ENCODE results near the gene SULT2B1. TPM values are rescaled to one million over a fixed set of nuclear protein-coding genes. Genes with fewer than 3 reads are reported as not detected.

Gene SULT2B1
- total and polyA plus RNA-seq, 2 donors (not counting 1 experiment from before 2014, with no cell fraction given), result 0.10 to 0.33 TPM

DNA sequence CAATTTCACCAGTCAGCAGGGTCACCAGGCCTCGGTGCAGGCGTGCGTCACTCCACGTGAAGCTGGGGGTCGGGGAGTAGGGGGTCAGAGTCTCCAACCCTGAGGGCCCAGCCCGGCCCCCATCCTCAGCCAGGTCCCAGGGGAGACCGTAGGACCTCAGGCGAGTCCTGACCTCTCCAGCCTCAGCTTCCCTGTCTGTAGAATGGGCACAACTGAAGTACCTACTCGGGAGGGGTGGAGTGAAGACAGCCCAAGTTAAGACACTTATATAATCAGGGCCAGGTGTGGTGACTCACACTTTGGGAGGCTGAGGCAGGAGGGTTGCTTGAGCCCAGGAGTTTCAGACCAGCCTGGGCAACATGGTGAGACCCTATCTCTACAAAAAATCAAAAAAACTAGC is 51.9 kb downstream of the SULT2B1 start:
- no peaks in the 10 kb centered on the region for H3K79me2 ChIP-seq (ENCODE audit: control insufficient read depth, insufficient read depth, low read length)
- no peaks in the 10 kb centered on the region for H3K27me3 ChIP-seq (ENCODE audit: control insufficient read depth, insufficient read depth, low read length)
- no peak overlapping the region for H3K4me3 ChIP-seq (replicated peaks in 1 of 4; ENCODE audit: control extremely low read depth in 1 of 4, insufficient read depth in 1 of 4, low read depth in 3 of 4, low read length in 4 of 4)
- no peak for DNase-seq (ENCODE audit: low read depth in 2 of 2)
- H4K20me1 ChIP-seq (ENCODE audit: control insufficient read depth, extremely low read depth, insufficient read depth, low read length), result no peaks in the 10 kb centered on the region
- H3K36me3 ChIP-seq (ENCODE audit: control insufficient read depth, insufficient read depth, low read length), result no peaks in the 10 kb centered on the region
- no peak overlapping the region for H3K4me2 ChIP-seq (ENCODE audit: extremely low read depth, insufficient read depth, low read length)
- no peak for TF ChIP-seq EZH2 (IDR thresholded peaks at IDR 0.05; ENCODE audit: low read length, missing control alignments)
- TF ChIP-seq, protein P1, sequence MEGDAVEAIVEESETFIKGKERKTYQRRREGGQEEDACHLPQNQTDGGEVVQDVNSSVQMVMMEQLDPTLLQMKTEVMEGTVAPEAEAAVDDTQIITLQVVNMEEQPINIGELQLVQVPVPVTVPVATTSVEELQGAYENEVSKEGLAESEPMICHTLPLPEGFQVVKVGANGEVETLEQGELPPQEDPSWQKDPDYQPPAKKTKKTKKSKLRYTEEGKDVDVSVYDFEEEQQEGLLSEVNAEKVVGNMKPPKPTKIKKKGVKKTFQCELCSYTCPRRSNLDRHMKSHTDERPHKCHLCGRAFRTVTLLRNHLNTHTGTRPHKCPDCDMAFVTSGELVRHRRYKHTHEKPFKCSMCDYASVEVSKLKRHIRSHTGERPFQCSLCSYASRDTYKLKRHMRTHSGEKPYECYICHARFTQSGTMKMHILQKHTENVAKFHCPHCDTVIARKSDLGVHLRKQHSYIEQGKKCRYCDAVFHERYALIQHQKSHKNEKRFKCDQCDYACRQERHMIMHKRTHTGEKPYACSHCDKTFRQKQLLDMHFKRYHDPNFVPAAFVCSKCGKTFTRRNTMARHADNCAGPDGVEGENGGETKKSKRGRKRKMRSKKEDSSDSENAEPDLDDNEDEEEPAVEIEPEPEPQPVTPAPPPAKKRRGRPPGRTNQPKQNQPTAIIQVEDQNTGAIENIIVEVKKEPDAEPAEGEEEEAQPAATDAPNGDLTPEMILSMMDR (conservative IDR thresholded peaks at IDR 0.05 in 1 of 2, IDR thresholded peaks at IDR 0.05 in 1 of 2; ENCODE audit: low read depth in 1 of 2, low read length in 2 of 2), result no peak
- no peak overlapping the region for H2AFZ ChIP-seq (ENCODE audit: low read length)
- H3K4me1 ChIP-seq (ENCODE audit: control insufficient read depth, extremely low read depth, insufficient read depth, low read length), result no peaks in the 10 kb centered on the region
- H3K27ac ChIP-seq (ENCODE audit: insufficient read depth, low read length), result no peak overlapping the region
- no peak overlapping the region for H3K9ac ChIP-seq (ENCODE audit: insufficient read depth, low read length)
- H3K9me3 ChIP-seq (ENCODE audit: control insufficient read depth, insufficient read depth, low read depth, low read length), result no peaks in the 10 kb centered on the region

DNA sequence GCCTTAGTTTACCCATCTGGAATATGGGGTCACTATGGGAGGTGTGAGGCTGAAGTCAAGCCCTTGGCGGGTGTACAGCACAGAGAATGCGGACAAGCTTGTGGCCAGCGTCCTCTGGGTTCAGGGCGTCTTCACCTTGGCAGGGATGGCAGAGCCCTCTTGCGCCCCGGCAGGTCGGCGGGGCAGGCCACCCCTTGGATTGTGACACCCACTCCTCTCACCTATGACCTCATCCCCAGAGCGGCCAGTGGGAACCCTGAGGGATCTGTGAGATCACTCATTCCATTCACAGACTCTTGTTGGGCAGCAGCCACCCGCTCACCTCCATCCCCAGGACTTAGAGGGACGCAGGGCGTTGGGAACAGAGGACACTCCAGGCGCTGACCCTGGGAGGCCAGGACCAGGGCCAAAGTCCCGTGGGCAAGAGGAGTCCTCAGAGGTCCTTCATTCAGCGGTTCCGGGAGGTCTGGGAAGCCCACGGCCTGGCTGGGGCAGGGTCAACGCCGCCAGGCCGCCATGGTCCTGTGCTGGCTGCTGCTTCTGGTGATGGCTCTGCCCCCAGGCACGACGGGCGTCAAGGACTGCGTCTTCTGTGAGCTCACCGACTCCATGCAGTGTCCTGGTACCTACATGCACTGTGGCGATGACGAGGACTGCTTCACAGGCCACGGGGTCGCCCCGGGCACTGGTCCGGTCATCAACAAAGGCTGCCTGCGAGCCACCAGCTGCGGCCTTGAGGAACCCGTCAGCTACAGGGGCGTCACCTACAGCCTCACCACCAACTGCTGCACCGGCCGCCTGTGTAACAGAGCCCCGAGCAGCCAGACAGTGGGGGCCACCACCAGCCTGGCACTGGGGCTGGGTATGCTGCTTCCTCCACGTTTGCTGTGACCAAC is 54.7 kb downstream of the SULT2B1 start, which contains the start of gene SPACA4:
TSS of gene SPACA4 (plus strand) at position 280 of the 896 bp plus-strand sequence. CDS start at position 517, 237 bp downstream.
- Histone ChIP-seq H2AFZ (ENCODE audit: low read length) (no peak within 1 kb of the TSS), H3K27ac (ENCODE audit: insufficient read depth, low read length) (no peak within 1 kb of the TSS), H4K20me1 (ENCODE audit: control insufficient read depth, extremely low read depth, insufficient read depth, low read length) (no peaks in the 10 kb centered on the region), H3K79me2 (ENCODE audit: control insufficient read depth, insufficient read depth, low read length) (no peaks in the 10 kb centered on the region), H3K4me3 (replicated peaks in 1 of 4; ENCODE audit: control extremely low read depth in 1 of 4, insufficient read depth in 1 of 4, low read depth in 3 of 4, low read length in 4 of 4) (no peak within 1 kb of the TSS), H3K9ac (ENCODE audit: insufficient read depth, low read length) (no peak within 1 kb of the TSS), H3K9me3 (ENCODE audit: control insufficient read depth, insufficient read depth, low read depth, low read length) (no peaks in the 10 kb centered on the region), H3K36me3 (ENCODE audit: control insufficient read depth, insufficient read depth, low read length) (no peaks in the 10 kb centered on the region), H3K4me1 (ENCODE audit: control insufficient read depth, extremely low read depth, insufficient read depth, low read length) (no peaks in the 10 kb centered on the region), H3K27me3 (ENCODE audit: control insufficient read depth, insufficient read depth, low read length) (no peaks in the 10 kb centered on the region), H3K4me2 (ENCODE audit: extremely low read depth, insufficient read depth, low read length) (no peak within 1 kb of the TSS)
- TF ChIP-seq, protein P1 (conservative IDR thresholded peaks at IDR 0.05 in 1 of 2, IDR thresholded peaks at IDR 0.05 in 1 of 2; ENCODE audit: low read depth in 1 of 2, low read length in 2 of 2), result no peak
- no peak for TF ChIP-seq EZH2 (IDR thresholded peaks at IDR 0.05; ENCODE audit: low read length, missing control alignments)
- no peak for DNase-seq (ENCODE audit: low read depth in 2 of 2)

DNA sequence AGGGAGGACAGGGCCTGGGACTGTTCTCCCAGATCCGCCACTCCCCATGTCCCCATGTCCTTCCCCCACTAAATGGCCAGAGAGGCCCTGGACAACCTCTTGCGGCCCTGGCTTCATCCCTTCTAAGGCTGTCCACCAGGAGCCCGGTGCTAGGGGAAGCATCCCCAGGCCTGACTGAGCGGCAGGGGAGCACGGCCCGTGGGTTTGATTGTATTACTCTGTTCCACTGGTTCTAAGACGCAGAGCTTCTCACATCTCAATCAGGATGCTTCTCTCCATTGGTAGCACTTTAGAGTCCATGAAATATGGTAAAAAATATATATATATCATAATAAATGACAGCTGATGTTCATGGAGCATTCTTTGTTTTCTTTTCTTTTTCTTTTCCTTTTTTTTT is 55.4 kb downstream of the SULT2B1 start:
- Histone ChIP-seq H3K79me2 (ENCODE audit: control insufficient read depth, insufficient read depth, low read length) (no peaks in the 10 kb centered on the region), H4K20me1 (ENCODE audit: control insufficient read depth, extremely low read depth, insufficient read depth, low read length) (no peaks in the 10 kb centered on the region), H3K4me2 (ENCODE audit: extremely low read depth, insufficient read depth, low read length) (no peak overlapping the region), H3K27me3 (ENCODE audit: control insufficient read depth, insufficient read depth, low read length) (no peaks in the 10 kb centered on the region), H3K9me3 (ENCODE audit: control insufficient read depth, insufficient read depth, low read depth, low read length) (no peaks in the 10 kb centered on the region), H3K36me3 (ENCODE audit: control insufficient read depth, insufficient read depth, low read length) (no peaks in the 10 kb centered on the region), H3K4me3 (replicated peaks in 1 of 4; ENCODE audit: control extremely low read depth in 1 of 4, insufficient read depth in 1 of 4, low read depth in 3 of 4, low read length in 4 of 4) (no peak overlapping the region), H3K4me1 (ENCODE audit: control insufficient read depth, extremely low read depth, insufficient read depth, low read length) (no peaks in the 10 kb centered on the region), H2AFZ (ENCODE audit: low read length) (no peak overlapping the region), H3K27ac (ENCODE audit: insufficient read depth, low read length) (no peak overlapping the region), H3K9ac (ENCODE audit: insufficient read depth, low read length) (no peak overlapping the region)
- DNase-seq (ENCODE audit: low read depth in 2 of 2), result no peak
- TF ChIP-seq, protein P1 (conservative IDR thresholded peaks at IDR 0.05 in 1 of 2, IDR thresholded peaks at IDR 0.05 in 1 of 2; ENCODE audit: low read depth in 1 of 2, low read length in 2 of 2), result no peak
- no peak for TF ChIP-seq EZH2 (IDR thresholded peaks at IDR 0.05; ENCODE audit: low read length, missing control alignments)

Measured in fibroblast of lung (primary cell).